ENCODE data around the gene NAA11.
"Not testable (repeated sequence)": the region's sequence is repeated elsewhere in the genome, so short reads cannot be mapped to it uniquely, and the experiment has no call there.

Gene NAA11

DNA sequence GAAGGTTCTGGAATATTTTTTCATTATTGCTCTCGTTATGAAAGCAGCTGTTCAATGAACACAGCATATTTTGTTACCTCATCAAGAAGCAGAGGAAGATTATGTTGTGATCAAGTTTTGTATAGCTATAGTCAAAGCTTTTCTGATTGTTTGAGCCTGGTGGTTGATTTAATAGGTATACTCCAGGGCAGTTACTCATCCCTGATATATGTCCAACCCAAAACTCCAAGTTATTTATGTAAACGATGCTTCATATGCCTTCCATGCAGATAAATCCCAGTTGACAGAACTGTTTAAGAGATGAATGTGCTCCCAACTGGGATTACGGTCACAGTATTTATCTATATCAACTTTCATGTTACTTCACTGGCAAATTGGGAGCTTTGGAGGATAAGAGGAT is 19.1 kb downstream of the NAA11 start:
- DNase-seq: no peak

DNA sequence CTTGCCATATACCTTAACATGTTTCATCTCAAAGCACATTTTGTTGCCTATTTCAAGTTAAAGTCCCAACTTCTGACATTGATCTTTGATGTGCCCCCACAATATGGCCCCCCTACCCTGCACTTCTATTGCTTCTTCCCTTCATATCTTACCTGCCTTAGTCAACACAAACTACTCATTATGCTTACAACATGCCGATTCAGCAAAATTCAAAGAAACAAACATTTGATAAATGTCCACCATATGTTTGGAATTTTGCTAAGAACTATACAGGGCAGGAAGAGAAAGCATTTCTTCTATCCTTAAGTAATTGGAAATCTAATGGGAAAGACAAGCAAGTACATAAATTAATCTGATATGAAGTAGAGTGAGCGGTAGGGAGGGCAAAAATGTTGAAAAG is 25.6 kb downstream of the NAA11 start:
- DNase-seq: no peak

DNA sequence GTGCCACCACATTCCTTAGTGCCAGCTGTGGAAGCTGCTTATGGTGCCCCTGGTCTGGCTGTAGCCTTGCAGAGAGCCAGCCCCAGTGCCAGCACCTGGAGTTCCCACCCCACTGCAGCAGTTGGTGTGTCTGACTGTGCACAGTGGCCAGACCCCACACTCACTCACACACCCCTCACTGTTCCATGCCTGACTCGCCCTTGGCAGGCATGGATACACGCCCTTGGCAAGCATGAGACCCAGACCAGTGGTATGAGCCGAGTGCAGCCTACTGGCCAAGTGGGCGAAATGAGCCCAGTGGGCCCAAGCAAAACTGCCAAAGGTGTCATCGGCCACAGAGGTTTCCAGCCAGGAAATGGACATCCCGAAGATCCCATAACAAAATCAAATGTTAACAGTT is 27.4 kb downstream of the NAA11 start:
- DNase-seq: no peak

DNA sequence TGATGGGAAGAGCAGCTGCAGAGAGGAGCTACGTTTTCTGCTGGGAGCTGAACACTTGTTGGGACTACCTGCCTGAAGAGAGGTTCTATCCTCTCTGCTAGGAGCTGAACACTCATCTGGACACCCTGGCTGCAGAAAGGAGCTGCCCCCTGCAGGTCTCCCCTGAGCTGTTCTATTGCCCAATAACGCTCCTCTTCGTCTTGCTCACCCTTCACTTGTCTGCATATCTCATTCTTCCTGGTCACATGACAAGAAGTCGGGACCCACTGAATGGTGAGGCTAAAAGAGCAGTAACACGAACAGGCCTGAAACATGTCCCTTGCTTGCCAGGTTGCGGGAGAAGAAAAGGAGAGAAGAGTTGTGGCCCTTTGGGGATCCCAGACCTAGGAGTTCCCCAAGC is 27.8 kb downstream of the NAA11 start:
- DNase-seq: no peak

DNA sequence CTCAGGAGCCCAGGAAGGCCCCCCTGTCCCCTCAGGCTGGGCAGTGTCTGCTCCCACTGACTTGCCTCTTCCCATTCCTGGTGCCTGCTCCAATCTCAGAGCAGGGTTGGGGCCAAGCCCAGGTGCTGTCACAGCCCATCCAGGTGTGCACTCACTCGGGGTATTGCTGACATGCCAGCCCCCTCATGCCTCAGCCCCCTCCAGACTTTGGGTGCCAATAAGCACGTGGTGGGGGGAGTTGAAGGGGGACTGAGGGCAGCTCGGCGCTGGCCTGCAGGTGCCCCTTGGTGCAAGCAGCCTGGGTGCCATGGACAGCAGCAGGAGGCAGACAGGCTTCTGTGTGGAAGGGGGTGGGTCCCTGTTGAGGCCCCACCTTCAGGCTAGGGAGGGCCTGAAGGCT is 28.4 kb downstream of the NAA11 start:
- DNase-seq: no peak

DNA sequence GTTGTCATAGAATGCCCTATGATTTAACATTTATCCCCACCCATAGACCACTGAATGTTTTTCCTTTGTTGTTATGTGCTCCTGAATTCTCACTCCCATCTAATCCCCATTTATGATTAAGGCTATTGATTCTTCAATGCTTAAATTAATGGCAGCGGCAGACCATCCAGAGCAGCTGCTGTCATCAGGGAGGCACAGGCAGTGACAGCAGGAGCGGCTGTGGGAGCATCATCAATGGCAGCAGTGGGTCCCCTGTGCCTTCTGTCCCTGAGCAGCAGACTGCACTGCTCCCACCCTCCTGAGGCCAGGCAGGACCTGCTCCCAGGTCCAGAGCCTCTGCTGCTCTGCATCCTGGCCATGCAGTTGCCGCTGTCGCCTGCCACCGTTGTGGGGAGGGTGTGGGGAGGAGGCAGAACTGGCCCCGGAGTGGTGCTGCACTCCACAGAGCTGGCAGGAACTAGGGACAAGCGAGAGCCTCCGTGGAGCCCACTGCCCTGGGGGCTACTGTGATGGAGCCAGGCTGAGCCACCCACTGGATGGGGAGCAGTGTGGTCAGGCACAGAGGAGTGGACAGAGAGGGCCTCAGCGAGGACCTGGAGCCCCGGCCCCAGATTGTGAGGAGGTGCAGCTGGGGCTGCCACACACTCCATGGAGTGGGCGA is 29.0 kb downstream of the NAA11 start:
- no peak for DNase-seq

DNA sequence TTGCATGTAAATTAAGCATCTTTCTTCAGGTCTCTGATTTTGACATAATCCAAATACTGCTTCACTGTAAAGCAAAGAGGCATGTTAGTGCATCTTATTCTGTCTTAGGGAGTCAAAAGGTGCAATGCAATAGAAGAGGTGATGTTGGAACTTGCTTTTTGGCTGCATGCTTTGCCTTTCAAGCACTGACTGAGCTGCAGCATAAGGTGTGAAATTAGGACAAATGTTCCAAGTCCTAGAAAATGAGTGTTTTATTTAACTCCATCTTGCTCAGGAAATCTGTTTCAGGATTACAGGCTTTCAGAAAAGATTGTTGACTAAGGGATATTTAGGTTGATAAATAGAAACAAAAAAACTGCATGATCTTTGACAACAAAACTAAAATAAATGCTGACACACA is 30.8 kb downstream of the NAA11 start:
- no peak for DNase-seq

DNA sequence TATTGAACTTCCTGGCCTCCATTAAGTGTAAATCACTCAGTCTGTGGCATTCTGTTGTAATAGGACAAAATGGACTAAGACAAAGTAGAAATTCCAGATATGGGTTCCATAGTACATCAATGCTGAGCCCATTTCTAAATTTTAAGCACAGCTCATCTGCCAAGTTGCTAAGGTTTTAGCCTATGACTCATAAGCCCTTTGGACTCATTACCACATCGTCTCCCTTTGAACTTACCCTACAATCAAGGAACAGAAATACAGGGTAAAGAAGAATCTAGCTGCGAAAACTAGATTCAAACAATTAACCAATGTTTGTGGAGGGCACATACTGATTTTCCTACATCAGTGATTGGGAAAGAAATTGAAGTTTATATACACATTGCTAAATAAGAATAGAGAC is 31.8 kb downstream of the NAA11 start:
- no peak for DNase-seq

DNA sequence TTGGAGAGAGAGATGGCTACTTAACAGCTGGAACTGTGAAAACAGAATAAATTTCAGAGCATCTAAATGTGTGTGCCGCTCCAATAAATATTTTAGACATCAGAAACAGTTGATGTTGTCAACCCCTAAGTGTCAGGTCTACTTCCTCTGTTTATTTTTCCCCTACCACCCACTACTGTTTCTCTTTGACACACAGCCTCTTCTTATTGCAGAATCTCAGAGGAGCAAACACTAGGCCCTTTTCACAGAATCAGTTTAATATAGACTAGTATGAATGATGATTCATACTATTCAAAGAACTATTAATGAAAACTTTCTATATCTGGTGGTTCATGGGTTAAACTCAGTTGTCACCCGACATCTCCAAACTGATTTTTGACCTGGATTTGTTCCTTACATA is 33.9 kb downstream of the NAA11 start:
- DNase-seq: no peak

DNA sequence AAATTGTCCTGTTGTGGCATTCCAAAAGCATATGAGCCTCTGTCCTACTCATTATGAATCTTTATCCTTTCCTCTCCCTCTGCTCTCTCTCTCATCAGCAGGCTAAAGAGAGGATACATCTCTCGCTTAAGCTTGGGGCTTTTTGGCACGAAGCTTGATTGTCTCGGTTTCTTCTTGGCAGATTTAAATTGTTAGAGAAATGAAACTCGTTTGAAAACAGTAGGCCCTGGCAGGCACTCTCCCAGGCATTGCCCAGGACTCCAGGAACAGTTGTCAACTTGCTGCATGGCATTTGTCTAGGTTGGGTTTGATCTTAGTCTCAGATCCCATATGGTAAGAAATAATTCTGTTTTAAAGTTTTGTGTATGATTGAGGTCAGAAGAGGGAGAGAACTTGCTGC is 35.5 kb downstream of the NAA11 start:
- DNase-seq: no peak

DNA sequence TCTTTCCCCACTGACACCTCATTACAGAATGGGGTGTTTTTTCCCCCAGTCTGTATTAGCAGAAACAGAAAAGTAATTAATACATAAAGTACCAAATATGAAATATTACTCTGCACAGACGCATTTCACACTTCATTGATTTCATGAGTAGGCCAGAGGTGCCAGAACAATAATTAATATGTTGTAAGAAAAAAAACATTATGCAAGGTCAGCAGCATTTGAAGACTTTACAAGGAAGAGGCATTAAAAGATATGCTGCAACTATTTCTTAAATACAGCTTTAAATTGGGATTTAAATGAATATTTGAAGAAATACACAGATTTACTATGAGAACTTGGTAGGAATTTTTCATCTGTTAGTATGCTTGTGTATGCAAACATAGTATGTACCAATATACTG is 37.7 kb downstream of the NAA11 start:
- no peak for DNase-seq

DNA sequence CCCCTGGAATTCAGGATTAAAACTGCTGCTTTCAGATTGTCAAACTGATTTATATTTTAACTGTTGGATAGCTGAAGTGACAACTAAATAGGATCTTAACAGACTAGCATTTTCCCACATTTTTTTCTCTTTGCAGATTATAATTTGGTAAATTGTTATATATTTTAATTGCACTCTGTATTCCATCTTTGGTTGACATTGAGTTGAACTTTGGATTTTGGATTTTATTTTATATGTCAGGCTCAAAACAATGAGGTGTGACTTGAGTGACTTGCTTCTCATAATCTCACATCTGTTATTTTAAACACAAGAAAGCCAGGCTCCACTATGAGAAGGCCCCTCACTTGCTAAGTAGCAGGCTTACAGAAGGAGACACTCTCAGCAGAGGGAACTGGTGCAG is 38.1 kb downstream of the NAA11 start:
- no peak for DNase-seq

DNA sequence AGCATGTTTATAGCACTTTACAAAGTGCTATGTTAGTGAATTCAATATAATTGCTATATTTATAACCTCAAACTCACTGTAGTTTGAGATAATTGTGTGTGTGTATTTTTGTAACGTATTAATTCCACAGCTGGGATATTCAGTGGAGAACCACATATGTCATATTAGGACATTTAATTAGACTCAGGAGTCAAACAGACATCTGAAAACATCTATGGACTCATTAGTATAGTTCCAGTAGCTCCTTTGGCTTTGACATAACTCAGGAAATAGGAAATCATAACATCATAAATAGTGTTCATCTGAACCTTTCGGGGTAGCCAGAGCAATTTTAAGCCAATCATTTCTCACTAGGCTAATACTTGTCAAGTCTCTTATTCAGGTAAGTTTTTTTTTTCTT is 38.8 kb downstream of the NAA11 start:
- DNase-seq: no peak

DNA sequence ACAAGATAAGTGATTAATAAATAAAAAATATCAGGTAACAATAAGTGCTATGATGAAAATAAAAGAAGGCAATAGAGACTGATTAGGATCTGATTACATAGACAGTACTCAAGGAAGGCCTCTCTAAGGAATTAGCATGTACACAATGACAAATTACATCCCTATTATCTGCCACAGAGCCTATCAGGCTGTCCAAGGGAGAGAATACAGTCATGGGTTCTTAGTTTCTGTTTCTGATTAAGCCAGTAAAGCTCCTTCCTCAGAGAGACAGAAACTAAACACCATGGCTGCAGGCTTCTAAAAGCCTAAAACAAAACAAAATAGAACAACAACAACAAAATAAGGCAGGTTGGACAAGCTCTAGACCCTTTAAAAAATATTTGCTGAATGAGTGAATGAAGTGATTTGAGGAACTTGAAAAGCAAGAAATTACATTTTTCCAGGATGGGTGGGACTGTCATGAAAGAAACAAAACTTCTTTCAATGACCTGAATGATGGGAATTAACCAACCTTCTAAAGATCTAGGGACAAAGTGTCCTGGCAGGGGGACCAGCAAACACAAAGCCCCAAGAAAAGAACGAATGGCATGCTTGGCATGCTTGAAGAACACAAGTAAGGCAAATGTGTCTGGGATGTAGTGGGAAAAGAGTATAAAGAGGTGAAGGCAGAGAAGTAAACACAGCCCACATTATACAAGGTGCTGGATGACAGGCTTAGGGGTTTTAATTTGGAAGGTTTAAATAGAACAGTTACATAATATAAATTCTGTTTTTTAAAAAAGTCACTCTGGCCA is 44.1 kb downstream of the NAA11 start:
- DNase-seq: no peak

DNA sequence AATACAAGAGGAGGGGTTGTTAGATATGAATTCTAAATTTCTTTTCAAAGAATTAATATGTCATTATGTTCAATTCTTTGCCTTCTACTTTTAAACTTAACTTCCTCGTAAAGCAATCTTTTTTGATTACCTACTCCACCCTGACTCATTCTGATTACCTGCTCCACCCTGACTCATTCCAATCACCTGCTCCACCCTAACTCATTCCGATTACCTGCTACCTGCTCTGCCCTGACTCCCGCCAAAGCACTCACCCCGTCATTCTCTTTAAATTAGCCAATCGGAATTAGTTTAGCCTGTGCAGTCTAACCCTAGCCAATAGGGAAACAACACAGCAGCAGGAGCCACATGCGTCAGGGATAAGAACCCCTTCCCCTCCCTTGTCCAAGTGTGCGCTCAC is 48.4 kb downstream of the NAA11 start:
- DNase-seq: not testable (repeated sequence)

DNA sequence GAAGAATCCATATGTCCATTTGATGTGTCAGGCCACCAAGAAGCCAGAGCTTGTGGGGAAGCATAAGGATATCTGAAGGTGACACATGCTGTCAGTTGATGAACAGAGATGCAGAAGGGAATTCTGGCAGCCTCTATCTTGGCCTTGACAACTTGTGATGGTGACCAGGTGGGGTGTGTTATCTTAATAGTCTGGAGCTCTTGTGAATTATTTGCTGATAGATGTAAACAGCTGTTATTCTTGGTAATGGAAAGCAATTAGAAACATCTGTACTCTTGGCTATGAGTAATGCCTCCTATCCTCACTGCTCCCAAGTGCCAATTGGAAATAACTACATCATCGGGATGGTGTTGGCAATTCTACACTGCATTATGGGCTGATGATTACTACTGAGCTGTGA is 51.9 kb downstream of the NAA11 start:
- no peak for DNase-seq

DNA sequence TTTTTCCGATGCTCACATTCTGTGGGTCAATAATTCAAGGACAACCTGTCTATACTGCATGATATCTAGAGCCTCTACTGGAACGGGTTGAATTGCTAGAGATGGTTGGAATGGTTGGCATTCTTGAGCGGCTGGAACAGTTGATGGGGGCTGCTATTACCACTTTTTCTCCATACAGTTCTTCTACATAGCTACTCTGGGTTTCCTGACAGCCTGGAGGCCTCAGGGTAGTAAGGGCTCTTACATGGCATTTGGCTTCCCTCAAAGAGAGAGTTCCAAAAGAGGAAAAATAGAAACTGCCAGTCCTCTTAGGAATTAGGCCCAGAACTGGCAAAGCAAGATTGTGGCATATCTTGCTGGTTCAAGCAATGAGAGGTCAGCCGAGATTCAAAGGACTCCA is 53.1 kb downstream of the NAA11 start:
- DNase-seq: no peak

DNA sequence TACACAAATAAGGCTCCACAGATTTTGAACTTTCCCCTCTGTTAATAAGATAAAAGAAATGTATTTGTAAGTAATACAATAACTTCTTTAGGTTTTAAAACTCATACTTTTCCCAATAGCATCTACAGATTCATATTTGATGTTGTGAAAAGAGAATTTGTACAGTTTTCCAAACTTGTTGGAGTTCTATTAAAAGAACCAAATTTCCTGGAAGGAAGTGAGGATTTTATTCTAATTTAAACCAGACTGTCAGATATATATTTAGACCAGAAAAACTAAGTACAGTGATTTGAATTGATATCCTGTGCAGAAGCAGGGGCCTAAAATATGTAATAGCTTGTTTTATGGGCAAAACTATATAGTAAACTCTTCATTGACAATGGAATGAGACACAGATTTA is 53.7 kb downstream of the NAA11 start:
- DNase-seq: no peak

DNA sequence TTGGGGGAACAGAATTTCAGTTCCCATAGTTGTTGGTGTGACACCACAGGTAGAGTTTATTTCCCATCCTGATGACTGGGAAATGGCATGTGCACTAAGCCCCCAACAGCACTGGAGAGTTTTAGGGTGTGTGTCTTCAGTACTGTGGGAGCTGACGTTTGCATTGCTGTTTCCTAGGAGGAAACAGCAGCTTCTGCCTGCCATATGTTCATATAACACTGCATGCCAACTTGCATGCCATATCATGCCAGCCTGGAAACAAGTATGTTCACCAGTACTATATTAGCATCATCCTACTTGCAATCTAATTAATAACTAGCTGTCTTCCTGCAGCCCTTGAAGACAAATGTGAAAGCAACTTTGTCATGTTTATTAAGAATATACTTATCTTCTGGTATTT is 58.2 kb downstream of the NAA11 start:
- no peak for DNase-seq
